DND-41 (cell line): ENCODE results near the gene TBPL1.

Experiments
- ATAC-seq: fragments of 200-7000 bp; cut with Tn5 transposase; 3 replicates; pipeline ENCODE4 v1.9.1; 2021; ENCODE audit warnings: low read depth; ENCODE audit not compliant: insufficient read depth
- DNase-seq: peaks from one replicate; pipeline ENCODE4 v3.0.0-alpha.2; 2020
- H2AFZ ChIP-seq: 2 replicates; pipeline ENCODE4 v1.6.0; 2012; ENCODE audit warnings: low read depth, low read length
- H3K27ac ChIP-seq: 2 replicates; pipeline ENCODE4 v1.5.1; 2012; ENCODE audit warnings: low read length, inconsistent platforms
- H3K27me3 ChIP-seq: fragments of 200-600 bp; sonication (generic); 2 replicates; pipeline ENCODE4 v1.6.0; 2012; ENCODE audit warnings: low read length, mild to moderate bottlenecking, inconsistent platforms; ENCODE audit not compliant: insufficient read depth, poor library complexity
- H3K36me3 ChIP-seq: 2 replicates; pipeline ENCODE4 v1.5.1; 2012; ENCODE audit warnings: low read length, inconsistent platforms; ENCODE audit not compliant: insufficient read depth
- H3K4me1 ChIP-seq: 2 replicates; pipeline ENCODE4 v1.5.1; 2012; ENCODE audit warnings: mild to moderate bottlenecking, low read length; ENCODE audit not compliant: insufficient read depth
- H3K4me2 ChIP-seq: 2 replicates; pipeline ENCODE4 v1.6.0; 2012; ENCODE audit warnings: mild to moderate bottlenecking, moderate library complexity, low read length, inconsistent platforms; ENCODE audit not compliant: insufficient read depth
- H3K4me3 ChIP-seq, 2 experiments: fragments of 200-600 bp in 1 of 2; shearing (Covaris generic) in 1 of 2; 2 replicates each; pipeline ENCODE4 v1.5.1; 2012 to 2016; ENCODE audit warnings: inconsistent platforms in 2 of 2, low read length in 2 of 2, mild to moderate bottlenecking in 2 of 2, low read depth in 1 of 2, moderate library complexity in 1 of 2
- H3K79me2 ChIP-seq: 2 replicates; pipeline ENCODE4 v1.6.0; 2012; ENCODE audit warnings: low read length, inconsistent platforms; ENCODE audit not compliant: insufficient read depth
- H3K9ac ChIP-seq: 2 replicates; pipeline ENCODE4 v1.6.0; 2012; ENCODE audit warnings: low read depth, mild to moderate bottlenecking, inconsistent platforms, low read length, moderate library complexity
- H3K9me3 ChIP-seq: 2 replicates; pipeline ENCODE4 v1.5.1; 2012; ENCODE audit warnings: low read length, moderate library complexity, mild to moderate bottlenecking, inconsistent platforms; ENCODE audit not compliant: insufficient read depth, severe bottlenecking
- H4K20me1 ChIP-seq: 2 replicates; pipeline ENCODE4 v1.6.0; 2012; ENCODE audit warnings: low read length; ENCODE audit not compliant: insufficient read depth
- EZH2 ChIP-seq: IDR thresholded peaks from 3 replicates; pipeline ENCODE4 v1.6.1; 2012; ENCODE audit warnings: borderline replicate concordance, low read depth, mild to moderate bottlenecking, moderate library complexity, low read length, inconsistent platforms; ENCODE audit not compliant: severe bottlenecking
- TF ChIP-seq, protein P1 (sequence below): IDR thresholded peaks from 2 replicates; pipeline ENCODE4 v1.5.1; 2012; ENCODE audit warnings: borderline replicate concordance, low read length, moderate library complexity, mild to moderate bottlenecking; ENCODE audit not compliant: poor library complexity, severe bottlenecking; ENCODE audit errors: extremely low read depth

Gene TBPL1

DNA sequence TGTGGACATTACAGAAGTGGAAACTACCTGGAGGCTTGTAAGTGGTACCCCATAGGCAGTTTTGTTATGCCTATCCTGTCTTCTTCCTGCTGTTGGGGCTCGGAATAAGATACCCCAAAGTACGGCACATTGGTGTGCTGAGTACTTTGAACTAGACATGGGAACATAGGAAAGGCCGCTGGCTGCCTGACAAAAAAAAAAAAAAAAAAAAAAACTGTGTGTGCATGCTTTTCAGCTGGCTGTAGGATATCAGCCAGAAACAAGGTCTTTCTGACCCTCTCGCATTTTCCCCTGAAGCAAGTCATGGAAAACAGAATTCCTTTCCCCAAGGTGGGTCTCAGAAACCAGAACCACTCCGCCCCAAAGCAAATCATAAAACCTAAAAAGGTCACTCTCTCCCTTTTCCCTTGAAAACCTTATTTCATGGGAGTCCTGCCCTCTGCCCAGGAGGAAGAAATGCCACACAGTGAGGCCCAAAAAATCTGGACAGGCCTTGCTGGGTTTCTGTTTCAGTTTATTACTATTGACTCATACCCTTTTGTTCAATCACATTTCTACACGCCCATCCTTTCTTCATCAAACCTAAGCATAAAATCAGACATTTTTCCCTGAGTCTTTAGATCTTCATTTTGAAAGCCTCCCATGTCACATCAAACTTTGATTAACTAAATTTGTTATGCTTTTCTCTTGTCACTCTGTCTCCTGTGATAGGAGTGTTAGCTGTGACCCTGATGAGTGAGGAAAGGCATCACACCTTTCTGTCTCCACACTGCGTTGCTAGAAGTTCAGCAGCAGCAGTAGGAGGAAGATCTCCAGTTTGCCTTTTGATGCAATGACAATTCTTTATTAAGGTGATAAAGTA is 82.2 kb downstream of the TBPL1 start:
- no peak overlapping the region for H2AFZ ChIP-seq
- H3K79me2 ChIP-seq = no peaks in the 10 kb centered on the region
- H3K9ac ChIP-seq = no peak overlapping the region
- H3K4me2 ChIP-seq = no peak overlapping the region
- peaks cover 5% of the 10 kb centered on the region for H3K27me3 ChIP-seq
- H3K4me1 ChIP-seq = no peaks in the 10 kb centered on the region
- H3K27ac ChIP-seq = no peak overlapping the region
- no peak for TF ChIP-seq EZH2
- TF ChIP-seq, protein P1, sequence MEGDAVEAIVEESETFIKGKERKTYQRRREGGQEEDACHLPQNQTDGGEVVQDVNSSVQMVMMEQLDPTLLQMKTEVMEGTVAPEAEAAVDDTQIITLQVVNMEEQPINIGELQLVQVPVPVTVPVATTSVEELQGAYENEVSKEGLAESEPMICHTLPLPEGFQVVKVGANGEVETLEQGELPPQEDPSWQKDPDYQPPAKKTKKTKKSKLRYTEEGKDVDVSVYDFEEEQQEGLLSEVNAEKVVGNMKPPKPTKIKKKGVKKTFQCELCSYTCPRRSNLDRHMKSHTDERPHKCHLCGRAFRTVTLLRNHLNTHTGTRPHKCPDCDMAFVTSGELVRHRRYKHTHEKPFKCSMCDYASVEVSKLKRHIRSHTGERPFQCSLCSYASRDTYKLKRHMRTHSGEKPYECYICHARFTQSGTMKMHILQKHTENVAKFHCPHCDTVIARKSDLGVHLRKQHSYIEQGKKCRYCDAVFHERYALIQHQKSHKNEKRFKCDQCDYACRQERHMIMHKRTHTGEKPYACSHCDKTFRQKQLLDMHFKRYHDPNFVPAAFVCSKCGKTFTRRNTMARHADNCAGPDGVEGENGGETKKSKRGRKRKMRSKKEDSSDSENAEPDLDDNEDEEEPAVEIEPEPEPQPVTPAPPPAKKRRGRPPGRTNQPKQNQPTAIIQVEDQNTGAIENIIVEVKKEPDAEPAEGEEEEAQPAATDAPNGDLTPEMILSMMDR = no peak
- no peaks in the 10 kb centered on the region for H3K36me3 ChIP-seq
- ATAC-seq = no peak
- H4K20me1 ChIP-seq = no peaks in the 10 kb centered on the region
- H3K4me3 ChIP-seq = no peak overlapping the region
- no peaks in the 10 kb centered on the region for H3K9me3 ChIP-seq
- DNase-seq = no peak

DNA sequence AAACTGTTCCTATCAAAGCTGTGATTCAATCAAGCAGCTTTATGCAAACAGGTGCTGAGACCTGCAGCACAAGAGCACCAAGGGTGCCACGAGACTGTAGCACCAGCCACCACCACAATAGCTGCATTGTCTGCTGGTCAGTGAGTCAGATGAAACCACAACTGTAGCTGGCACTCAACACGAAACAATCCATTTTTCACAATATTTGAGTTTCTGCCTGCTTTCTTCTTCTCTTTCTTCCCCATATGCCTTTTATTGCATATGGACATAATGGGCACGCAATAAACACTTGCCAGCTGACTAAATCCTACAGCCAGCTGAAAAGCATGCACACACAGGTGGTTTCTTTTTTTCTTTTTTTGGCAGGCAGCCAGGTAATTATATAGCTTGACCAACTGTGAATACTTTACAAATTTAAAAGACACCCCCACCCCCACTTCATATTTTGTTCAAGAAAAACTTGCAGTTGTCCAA is 82.8 kb downstream of the TBPL1 start:
- no peaks in the 10 kb centered on the region for H3K9me3 ChIP-seq
- DNase-seq = no peak
- H3K79me2 ChIP-seq = no peaks in the 10 kb centered on the region
- peaks cover 5% of the 10 kb centered on the region for H3K27me3 ChIP-seq
- no peaks in the 10 kb centered on the region for H3K36me3 ChIP-seq
- no peaks in the 10 kb centered on the region for H3K4me1 ChIP-seq
- no peak overlapping the region for H3K9ac ChIP-seq
- H2AFZ ChIP-seq = no peak overlapping the region
- no peak overlapping the region for H3K4me2 ChIP-seq
- TF ChIP-seq, protein P1 = no peak
- TF ChIP-seq EZH2 = no peak
- no peaks in the 10 kb centered on the region for H4K20me1 ChIP-seq
- H3K4me3 ChIP-seq = no peak overlapping the region
- no peak for ATAC-seq
- H3K27ac ChIP-seq = no peak overlapping the region

DNA sequence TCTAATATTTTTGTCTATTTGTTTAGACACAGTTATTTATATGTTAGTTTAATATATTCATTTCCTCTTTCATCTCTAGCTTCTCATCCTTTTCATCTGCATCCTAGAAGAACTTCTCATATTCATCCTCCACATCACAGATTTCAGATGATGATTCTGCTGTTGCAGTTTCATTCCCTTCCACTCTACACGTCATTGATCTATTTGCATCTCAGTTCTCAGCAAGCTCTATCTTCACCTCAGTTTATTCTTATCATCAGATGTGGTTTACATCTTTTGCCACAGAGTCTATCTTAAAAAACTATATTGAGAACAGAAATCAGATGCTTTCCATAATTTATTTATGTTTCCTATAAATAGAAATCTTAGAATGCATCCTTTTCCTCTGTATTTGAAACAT is 86.1 kb downstream of the TBPL1 start:
- H3K4me2 ChIP-seq = no peak overlapping the region
- TF ChIP-seq EZH2 = no peak
- TF ChIP-seq, protein P1 = no peak

More for the DNA sequence above, 86.1 kb downstream of the TBPL1 start:
- Histone ChIP-seq H3K4me1 (no peaks in the 10 kb centered on the region), H2AFZ (no peak overlapping the region), H3K9ac (no peak overlapping the region), H3K27me3 (peaks cover 2% of the 10 kb centered on the region), H3K27ac (no peak overlapping the region), H4K20me1 (no peaks in the 10 kb centered on the region), H3K4me3 (no peak overlapping the region), H3K79me2 (no peaks in the 10 kb centered on the region), H3K36me3 (no peaks in the 10 kb centered on the region), H3K9me3 (no peaks in the 10 kb centered on the region)
- ATAC-seq = no peak
- DNase-seq = no peak
